IPS-15b (cell line): ENCODE data around the gene SSR2.
"Not testable (repeated sequence)": the region's sequence is repeated elsewhere in the genome, so short reads cannot be mapped to it uniquely, and the experiment has no call there.

Experiments
- H3K27me3 ChIP-seq: one replicate; pipeline ENCODE4 v1.6.1; 2013; ENCODE audit warnings: low read length; ENCODE audit not compliant: control insufficient read depth, insufficient read depth
- H3K36me3 ChIP-seq: one replicate; pipeline ENCODE4 v1.6.1; 2013; ENCODE audit warnings: low read length; ENCODE audit not compliant: control insufficient read depth, insufficient read depth
- H3K4me1 ChIP-seq: one replicate; pipeline ENCODE4 v1.6.1; 2013; ENCODE audit warnings: mild to moderate bottlenecking, low read length; ENCODE audit not compliant: control insufficient read depth, insufficient read depth
- H3K4me3 ChIP-seq: one replicate; pipeline ENCODE4 v1.5.1; 2013; ENCODE audit warnings: low read depth, low read length
- H3K9ac ChIP-seq: one replicate; pipeline ENCODE4 v1.6.1; 2013; ENCODE audit warnings: low read depth, mild to moderate bottlenecking, low read length
- H3K9me3 ChIP-seq: one replicate; pipeline ENCODE4 v1.6.1; 2013; ENCODE audit warnings: mild to moderate bottlenecking, low read length; ENCODE audit not compliant: control insufficient read depth, insufficient read depth

The SSR2 gene

DNA sequence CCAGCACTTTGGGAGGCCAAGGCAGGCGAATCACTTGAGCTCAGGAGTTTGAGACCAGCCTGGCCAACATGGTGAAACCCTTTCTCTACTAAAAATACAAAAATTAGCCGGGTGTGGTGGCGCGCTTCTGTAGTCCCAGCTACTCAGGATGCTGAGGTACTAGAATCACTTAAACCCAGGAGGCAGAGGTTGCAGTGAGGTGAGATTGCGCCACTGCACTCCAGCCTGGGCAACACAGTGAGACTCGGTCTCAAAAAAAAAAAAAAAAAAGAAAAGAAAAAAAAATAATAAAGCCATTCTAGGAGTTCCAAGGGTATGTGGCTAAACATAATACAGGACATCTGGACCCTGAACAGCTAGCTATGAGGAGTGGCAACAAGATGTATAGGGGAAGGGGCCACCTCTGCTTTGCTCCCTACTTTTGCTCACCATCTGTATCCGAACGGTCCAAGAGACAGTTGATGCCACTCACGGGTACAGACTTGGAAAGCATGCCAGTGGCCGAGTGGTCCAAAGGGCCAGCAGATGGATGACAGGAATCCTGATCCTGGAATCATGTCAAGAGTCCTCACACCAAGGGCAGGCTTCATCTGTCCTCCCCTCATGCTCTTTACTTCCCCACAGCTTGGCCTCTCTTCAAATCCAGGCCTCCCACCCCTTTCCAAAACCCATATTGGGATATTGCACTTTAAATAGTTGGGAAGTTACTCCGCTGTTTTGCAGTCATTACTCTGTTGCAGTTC is 35.7 kb downstream of the SSR2 start:
- H3K4me3 ChIP-seq: peak overlapping the region; percentile 28
- not testable (repeated sequence) for H3K9me3 ChIP-seq, H3K9ac ChIP-seq, H3K36me3 ChIP-seq, H3K27me3 ChIP-seq
- H3K4me1 ChIP-seq: peaks cover 28% of the 10 kb centered on the region

DNA sequence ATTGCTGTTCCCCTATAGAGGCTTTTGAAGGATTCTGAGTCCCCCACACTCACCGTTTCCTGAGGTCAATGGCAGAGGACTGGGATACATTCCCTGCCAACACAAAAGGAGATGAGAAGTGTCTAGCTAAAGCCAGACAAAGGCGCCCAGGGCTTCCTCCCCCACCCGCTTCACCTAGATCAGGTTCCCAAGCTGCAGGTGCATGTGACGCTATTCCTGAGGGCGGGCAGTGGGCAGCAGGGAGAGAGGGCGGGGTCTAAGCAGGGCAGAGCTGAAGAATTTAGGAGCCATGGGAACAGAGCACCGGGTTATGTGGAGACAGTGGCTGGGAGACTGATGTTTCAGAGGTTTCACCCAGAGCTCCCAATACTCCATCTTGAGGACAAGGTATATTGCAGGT is 36.4 kb downstream of the SSR2 start:
- H3K9me3 ChIP-seq: no peaks in the 10 kb centered on the region
- no peaks in the 10 kb centered on the region for H3K36me3 ChIP-seq
- no peaks in the 10 kb centered on the region for H3K27me3 ChIP-seq
- peak overlapping the region; percentile 28 for H3K4me3 ChIP-seq
- peaks cover 36% of the 10 kb centered on the region for H3K4me1 ChIP-seq
- H3K9ac ChIP-seq: no peak overlapping the region

DNA sequence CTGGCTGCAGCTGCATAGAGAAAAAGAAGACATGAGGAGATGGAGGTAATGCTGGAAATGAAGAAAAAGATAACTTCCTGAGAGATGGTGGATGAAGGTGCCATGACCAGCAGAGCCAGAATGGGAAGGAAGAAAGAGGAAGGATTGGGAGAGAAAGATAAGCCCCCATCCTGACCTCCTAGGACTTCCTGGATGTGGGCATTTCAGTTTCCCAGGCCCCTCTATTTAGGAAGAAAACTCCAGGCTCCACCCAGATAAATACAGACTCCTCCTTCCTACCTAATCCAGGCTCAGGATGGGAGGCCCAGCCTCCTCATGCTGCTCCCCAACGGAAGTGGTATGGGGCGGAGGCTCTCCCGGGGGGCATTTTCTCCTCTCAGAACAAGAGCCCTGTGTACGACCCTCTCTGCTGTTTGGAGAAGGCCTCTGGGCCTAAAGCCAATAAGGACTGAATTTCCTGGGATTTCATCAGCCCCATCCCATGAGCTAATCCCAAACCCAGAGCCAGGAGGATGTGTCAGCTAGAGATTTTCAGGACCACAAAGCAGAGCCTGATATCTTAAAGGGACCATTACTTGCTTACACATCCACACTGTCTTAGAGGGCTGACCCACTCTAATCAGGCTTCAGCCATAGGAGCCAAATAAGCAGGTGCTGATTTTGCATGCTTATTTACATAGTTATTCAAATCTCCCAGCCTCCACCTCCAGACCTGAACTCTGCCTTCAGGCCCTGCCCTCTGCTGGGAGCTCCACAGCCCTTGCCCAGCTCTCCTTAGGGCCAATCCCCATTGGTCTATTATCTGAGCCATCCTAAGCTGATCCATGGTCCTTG is 37.3 kb downstream of the SSR2 start:
- peaks cover 33% of the 10 kb centered on the region for H3K4me1 ChIP-seq
- H3K9me3 ChIP-seq: no peaks in the 10 kb centered on the region
- no peaks in the 10 kb centered on the region for H3K36me3 ChIP-seq
- peak overlapping the region; percentile 28 for H3K4me3 ChIP-seq
- no peak overlapping the region for H3K9ac ChIP-seq
- H3K27me3 ChIP-seq: no peaks in the 10 kb centered on the region

DNA sequence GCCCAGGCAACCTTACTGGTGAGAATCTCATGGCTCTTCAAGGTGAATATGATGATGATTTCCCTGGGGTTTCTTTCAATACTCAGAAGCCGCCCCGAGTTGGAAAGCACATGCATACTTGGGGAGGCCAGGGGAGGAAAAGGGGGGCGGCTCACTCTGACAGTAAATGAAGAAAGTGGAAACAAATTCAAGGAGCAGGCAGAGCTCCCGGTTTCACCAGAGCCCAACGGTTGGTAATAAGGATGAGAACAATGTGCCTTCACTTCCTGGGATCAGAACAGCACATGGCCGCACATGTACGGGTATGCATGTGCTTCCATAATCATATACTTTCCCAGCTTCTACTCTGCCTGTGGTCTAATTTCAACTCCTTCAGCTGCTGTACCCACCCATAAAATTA is 38.6 kb downstream of the SSR2 start:
- Histone ChIP-seq H3K4me1 (peaks cover 33% of the 10 kb centered on the region), H3K4me3 (no peak overlapping the region), H3K36me3 (no peaks in the 10 kb centered on the region), H3K27me3 (no peaks in the 10 kb centered on the region), H3K9me3 (no peaks in the 10 kb centered on the region), H3K9ac (no peak overlapping the region)

DNA sequence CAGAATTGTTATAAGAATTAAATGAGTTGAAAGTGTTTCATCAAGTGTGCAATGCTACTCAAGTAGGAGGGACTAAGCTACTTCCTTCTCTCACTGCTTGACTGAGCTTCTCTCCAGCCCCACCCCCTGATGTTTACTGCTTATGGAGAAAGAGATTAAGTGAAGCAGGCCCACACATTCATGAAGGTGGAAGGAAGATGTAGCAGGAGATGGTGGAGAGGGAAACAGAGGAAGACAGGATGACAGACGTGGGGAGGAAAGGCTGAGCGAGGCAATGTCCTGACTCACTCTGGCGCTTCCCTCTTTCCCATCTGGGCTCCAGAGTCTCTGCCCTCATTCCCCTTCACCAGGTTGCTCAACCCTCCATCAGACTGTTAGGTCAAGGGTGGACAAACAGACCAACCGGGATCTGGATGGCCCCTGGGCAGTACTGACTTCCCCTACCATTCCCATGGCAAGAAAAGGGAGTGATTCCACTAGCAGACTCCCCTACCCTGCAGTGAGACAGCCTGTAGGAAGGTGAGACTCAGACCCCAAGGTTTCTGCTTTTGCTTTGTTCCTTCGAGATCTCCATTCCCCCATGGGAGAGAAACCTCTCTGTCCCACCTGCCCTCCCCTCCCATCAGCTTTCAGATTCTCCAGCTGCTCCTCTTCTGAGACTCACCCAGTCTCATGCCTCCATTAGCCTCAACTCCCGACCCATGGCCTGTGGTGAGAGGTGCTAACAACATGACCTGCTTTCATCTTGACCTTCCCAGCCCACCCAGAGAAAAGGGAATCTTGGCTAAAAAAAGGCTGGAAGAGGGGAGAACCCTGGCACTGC is 39.3 kb downstream of the SSR2 start:
- Histone ChIP-seq H3K4me1 (peaks cover 36% of the 10 kb centered on the region), H3K9ac (no peak overlapping the region), H3K4me3 (no peak overlapping the region), H3K27me3 (no peaks in the 10 kb centered on the region), H3K36me3 (no peaks in the 10 kb centered on the region), H3K9me3 (no peaks in the 10 kb centered on the region)

DNA sequence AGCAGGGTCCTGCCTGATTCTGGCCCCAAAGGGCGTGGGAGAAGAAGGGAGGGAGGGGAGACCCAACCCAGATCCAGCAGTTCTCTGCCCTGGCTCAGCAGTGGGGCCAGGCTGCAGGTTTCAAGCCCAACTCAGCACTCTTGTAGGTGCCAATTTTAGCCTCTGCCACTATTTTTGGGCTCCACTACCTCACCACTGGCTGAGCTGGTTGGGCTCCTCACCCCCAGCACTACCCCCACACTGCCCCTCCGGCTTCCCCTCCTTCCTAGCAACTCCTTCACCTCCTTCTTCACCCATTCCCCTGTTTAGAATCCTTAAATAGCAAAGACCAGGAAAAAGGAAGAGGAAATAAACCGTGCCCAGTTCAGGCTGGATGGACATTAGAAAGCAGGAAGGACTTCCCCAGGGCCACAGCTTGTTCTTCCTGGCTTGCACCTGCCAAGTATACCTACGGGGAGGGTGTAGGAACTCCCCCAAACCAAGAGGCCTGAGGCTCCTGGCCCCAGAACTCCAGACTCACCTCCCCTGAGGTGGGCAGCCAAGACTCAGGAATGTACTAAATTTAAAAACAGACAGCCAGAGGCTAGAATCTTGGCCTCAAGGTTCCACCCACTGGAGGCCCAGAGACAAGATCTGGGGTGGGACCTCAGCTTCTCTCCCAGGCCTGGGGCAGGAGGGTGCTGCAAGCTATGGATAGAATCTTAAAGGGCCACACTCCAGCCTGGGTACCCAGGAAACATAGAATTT is 41.0 kb downstream of the SSR2 start:
- Histone ChIP-seq H3K4me3 (peak overlapping the region; percentile 89), H3K9me3 (no peaks in the 10 kb centered on the region), H3K9ac (no peak overlapping the region), H3K27me3 (no peaks in the 10 kb centered on the region), H3K4me1 (peaks cover 46% of the 10 kb centered on the region), H3K36me3 (no peaks in the 10 kb centered on the region)

DNA sequence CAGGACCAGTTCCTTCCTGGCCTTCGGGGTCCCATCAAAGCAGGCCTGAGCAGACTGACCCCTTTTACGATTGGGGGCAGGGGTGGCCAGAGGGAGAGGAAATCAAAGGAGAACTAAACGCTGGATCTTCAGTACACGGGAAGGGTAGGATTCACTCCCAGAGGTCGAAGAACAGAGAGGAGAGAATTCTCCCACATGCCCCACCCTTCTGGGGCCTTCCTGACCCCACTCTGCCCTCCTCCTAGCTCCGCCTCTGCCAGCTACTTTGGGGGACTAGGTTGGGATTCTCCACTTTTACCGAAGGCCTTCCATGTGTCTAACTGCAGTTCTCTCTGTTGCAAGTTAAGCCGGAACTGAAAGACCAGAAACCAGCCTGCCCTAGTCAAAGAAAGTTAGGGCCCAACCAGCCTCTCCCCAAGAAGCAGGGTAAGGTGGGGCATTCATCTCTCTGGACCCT is 41.8 kb downstream of the SSR2 start:
- Histone ChIP-seq H3K9ac (peak overlapping the region; percentile 14), H3K36me3 (no peaks in the 10 kb centered on the region), H3K9me3 (no peaks in the 10 kb centered on the region), H3K4me3 (peak overlapping the region; percentile 89), H3K4me1 (peaks cover 47% of the 10 kb centered on the region), H3K27me3 (no peaks in the 10 kb centered on the region)

DNA sequence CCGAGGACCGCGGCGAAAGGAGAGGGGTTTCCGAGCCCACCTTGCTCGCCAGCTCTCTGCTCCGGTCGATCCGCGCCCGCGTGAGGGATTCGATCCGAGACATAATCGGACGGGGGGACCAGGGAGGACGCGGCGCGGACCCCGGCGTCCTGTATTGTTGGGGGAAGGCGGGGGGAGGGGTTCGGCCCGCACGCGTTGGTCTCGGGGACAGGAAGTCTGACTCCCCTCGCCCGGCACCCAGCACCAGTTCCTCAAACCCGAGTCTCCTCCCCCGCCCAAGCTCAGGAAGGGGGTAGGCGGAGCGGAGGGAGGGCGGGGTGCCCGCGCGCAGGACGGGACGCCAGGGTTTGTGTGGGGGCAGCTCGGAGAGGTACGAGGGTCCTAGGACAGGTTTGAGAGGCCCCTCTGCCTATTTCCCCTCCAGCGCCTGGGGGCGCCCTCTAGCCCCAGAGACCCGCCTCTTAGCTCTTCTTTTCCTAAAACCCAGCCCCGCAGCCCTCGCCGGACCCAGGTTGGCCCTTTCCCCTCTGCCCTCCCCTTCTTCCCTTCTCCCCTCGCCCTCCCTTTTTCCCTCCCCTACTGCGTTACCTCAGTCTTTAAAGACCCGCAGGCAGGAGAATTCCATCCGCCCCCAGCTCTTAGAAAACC is 42.3 kb downstream of the SSR2 start, which contains the start of gene ARHGEF2:
TSS of gene ARHGEF2 (minus strand) at position 223 of the 648 bp plus-strand sequence. CDS start at position 103, 120 bp downstream.
- H3K9ac ChIP-seq: peak within 1 kb of the TSS; percentile 90
- H3K4me1 ChIP-seq: peaks cover 42% of the 10 kb centered on the region
- H3K4me3 ChIP-seq: peak within 1 kb of the TSS; percentile 89
- H3K36me3 ChIP-seq: no peaks in the 10 kb centered on the region
- H3K27me3 ChIP-seq: no peaks in the 10 kb centered on the region
- no peaks in the 10 kb centered on the region for H3K9me3 ChIP-seq

DNA sequence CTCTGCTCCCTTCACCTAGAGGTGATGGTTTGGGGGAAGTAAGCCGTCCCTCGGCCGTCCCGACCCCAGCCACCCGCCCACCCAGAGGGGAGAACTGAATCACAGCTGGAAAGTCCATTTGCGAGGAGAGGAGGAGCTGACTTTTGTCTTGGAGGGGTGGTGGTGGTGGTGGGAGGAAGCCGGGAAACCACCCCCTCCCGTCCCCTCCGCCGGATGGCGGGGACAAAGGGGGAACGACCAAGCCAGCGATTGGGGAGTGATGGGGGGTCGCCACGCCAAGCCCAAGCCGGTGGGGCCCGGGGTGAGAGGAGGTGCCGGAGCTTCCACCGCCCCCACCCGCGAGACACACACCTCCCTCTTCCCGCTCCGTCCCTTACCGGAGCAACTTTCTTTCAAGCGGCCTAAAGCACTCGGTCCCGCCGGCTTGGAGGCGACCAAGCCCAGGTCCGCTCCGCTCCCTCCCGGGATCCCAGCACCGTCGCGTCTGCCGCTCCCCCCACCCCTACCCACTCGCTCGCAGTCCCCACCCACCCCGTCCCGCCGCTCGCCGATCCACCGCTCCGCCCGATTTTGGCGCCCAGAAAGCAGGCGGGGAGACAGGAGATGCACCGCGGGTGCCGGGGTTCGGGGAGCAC is 42.9 kb downstream of the SSR2 start:
- peaks cover 38% of the 10 kb centered on the region for H3K4me1 ChIP-seq
- no peaks in the 10 kb centered on the region for H3K9me3 ChIP-seq
- peak overlapping the region; percentile 90 for H3K9ac ChIP-seq
- H3K4me3 ChIP-seq: peak overlapping the region; percentile 89
- H3K27me3 ChIP-seq: no peaks in the 10 kb centered on the region
- H3K36me3 ChIP-seq: no peaks in the 10 kb centered on the region

DNA sequence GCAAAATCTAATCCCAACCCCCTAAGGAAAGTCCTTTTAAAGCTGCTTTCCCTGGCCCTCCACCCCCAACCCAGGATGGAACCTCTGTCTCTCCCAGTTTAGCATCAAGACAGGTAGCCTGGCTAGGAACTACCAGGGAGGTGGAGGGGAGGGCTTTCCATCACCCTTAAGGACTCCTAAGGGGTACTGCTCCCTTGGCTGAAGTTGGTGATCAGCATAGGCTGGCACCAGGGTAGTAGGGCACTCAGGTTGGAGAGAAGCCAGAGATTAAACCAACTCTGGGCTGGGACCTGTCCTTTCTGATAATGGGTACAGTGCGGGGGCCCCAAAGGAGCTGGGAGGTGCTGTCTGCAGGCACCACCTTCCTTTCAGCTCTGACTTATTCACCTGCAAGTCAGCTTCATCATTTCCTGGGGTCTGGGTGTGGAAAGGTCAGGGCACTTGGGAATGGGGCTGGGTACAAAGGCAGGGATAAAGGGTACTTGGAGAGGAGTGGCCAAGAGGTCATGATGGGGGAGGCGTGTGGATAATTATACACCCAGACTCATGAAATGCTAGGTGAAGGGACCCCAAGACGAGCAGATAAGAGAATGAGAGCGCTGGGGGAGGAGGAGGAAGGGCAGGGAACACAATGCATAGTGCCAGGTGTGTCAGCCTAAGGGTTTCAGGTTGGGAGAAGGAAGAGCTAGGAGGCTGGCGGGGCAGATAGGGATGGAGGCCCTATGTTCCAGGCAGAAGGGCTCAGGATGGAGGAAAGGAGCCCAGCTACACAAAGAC is 43.6 kb downstream of the SSR2 start:
- Histone ChIP-seq H3K27me3 (no peaks in the 10 kb centered on the region), H3K36me3 (no peaks in the 10 kb centered on the region), H3K9ac (peak overlapping the region; percentile 90), H3K4me1 (peaks cover 38% of the 10 kb centered on the region), H3K4me3 (peak overlapping the region; percentile 89), H3K9me3 (no peaks in the 10 kb centered on the region)
